Measurements from ENCODE around the gene SPOCK1. TPM values are rescaled to one million over a fixed set of nuclear protein-coding genes. Genes with fewer than 3 reads are reported as not detected.

SPOCK1 gene
- total RNA-seq, 4 donors from 2014 or later, result 8.6 to 34.8 (median 13.2) TPM

DNA sequence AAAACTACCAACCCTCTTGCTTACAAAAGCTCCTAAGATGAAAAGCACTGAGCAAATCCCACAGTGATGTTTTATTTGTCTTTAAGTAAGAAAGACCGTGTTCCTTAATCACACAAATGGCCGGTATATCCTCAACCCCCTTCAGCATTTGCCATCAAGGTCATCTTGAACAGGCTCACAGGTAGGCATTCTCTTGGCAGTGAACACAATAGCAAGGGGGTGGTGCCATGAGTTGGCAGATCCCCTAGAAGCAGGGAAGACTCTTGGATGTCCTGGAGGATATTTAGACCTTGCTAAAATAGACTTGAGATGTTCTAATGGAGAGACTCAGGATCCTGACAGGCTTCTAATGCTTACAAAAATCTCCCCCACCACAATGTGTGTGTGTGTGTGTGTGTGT is 323.0 kb downstream of the SPOCK1 start:
- intact Hi-C loops (cut with DNase I; ENCODE audit: low total_unique reads), result no loop called here
- DNase-seq, result no peak
- 60 to 87% methylated on average over 1 to 2 of the region's 2 CpGs for WGBS, 2 donors (ENCODE audit: low coverage in 1 of 2)

DNA sequence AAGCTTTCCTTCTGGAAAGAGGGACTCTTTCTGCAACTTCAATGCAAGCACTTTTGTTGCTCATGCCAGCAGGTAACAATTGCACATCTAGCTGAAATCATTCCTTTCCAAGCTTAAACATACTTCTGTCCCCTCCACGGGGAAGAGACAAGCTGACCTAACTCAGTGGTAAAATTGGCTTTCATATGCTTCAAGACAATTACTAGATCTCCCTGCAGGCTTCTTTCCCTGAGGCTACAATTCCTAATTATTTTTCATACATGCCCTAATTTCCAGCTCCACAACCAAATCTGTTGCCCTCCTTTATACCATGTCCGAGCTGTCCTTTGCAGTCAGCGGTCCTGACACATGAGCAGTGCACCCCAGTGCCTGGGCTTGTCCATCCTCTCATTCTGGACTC is 324.9 kb downstream of the SPOCK1 start:
- Histone ChIP-seq H3K36me3 (no peaks in the 10 kb centered on the region), H3K4me3 (no peak overlapping the region), H3K9me3 (no peaks in the 10 kb centered on the region), H3K27ac (no peak overlapping the region), H3K27me3 (no peaks in the 10 kb centered on the region), H3K4me1 (no peaks in the 10 kb centered on the region)
- WGBS, 2 donors (ENCODE audit: low coverage in 1 of 2), result 63 to 68% methylated on average over 1 to 3 of the region's 3 CpGs
- in situ Hi-C loops (cut with MboI; ENCODE audit: low pct_ligation_motif_present in 1 of 4, low pct_unique_long_range_greater_than_20kb in 1 of 4, low sequenced_read_pairs in 3 of 4) (no loop called here), intact Hi-C loops (cut with DNase I; ENCODE audit: low total_unique reads) (no loop called here)
- no peak for DNase-seq
- TF ChIP-seq, protein P1, sequence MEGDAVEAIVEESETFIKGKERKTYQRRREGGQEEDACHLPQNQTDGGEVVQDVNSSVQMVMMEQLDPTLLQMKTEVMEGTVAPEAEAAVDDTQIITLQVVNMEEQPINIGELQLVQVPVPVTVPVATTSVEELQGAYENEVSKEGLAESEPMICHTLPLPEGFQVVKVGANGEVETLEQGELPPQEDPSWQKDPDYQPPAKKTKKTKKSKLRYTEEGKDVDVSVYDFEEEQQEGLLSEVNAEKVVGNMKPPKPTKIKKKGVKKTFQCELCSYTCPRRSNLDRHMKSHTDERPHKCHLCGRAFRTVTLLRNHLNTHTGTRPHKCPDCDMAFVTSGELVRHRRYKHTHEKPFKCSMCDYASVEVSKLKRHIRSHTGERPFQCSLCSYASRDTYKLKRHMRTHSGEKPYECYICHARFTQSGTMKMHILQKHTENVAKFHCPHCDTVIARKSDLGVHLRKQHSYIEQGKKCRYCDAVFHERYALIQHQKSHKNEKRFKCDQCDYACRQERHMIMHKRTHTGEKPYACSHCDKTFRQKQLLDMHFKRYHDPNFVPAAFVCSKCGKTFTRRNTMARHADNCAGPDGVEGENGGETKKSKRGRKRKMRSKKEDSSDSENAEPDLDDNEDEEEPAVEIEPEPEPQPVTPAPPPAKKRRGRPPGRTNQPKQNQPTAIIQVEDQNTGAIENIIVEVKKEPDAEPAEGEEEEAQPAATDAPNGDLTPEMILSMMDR (IDR thresholded peaks at IDR 0.05), result no peak
- TF ChIP-seq EP300 (IDR thresholded peaks at IDR 0.05; ENCODE audit: low read depth) (no peak), POLR2A (IDR thresholded peaks at IDR 0.05) (no peak), POLR2AphosphoS5 (IDR thresholded peaks at IDR 0.05) (no peak)

More for the DNA sequence above, 323.0 kb downstream of the SPOCK1 start:
- Histone ChIP-seq H3K4me3 (no peak overlapping the region), H3K36me3 (no peaks in the 10 kb centered on the region), H3K27me3 (no peaks in the 10 kb centered on the region), H3K27ac (no peak overlapping the region), H3K9me3 (no peaks in the 10 kb centered on the region), H3K4me1 (no peaks in the 10 kb centered on the region)
- TF ChIP-seq POLR2A (IDR thresholded peaks at IDR 0.05) (no peak), POLR2AphosphoS5 (IDR thresholded peaks at IDR 0.05) (no peak), EP300 (IDR thresholded peaks at IDR 0.05; ENCODE audit: low read depth) (no peak)
- TF ChIP-seq, protein P1 (IDR thresholded peaks at IDR 0.05), result no peak
- in situ Hi-C loops (cut with MboI; ENCODE audit: low pct_ligation_motif_present in 1 of 4, low pct_unique_long_range_greater_than_20kb in 1 of 4, low sequenced_read_pairs in 3 of 4), result no loop called here

DNA sequence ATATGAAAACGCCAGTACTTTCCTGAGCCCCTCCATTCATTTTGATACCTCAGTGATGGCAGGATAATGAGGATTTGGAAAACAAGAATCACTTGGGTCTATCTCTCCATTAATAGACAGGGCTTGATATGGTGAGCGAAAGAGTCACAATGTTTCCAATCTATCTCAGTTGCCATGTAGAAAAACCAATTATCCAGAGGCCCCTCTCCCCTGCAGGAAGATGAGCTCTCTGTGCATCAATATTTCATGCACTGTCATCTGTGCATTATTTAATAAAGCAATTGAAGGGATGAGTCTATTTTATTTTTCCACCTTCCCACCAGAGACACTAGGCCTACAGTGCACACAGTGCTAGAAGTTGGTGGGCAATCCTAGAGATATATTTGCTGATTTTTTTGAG is 326.9 kb downstream of the SPOCK1 start:
- Histone ChIP-seq H3K27me3 (no peaks in the 10 kb centered on the region), H3K36me3 (no peaks in the 10 kb centered on the region), H3K27ac (no peak overlapping the region), H3K4me3 (no peak overlapping the region), H3K9me3 (no peaks in the 10 kb centered on the region), H3K4me1 (no peaks in the 10 kb centered on the region)
- in situ Hi-C loops (cut with MboI; ENCODE audit: low pct_ligation_motif_present in 1 of 4, low pct_unique_long_range_greater_than_20kb in 1 of 4, low sequenced_read_pairs in 3 of 4), result no loop called here
- TF ChIP-seq, protein P1 (IDR thresholded peaks at IDR 0.05), result no peak
- no peak for TF ChIP-seq EP300 (IDR thresholded peaks at IDR 0.05; ENCODE audit: low read depth)
- no peak for TF ChIP-seq POLR2A (IDR thresholded peaks at IDR 0.05)
- no peak for TF ChIP-seq POLR2AphosphoS5 (IDR thresholded peaks at IDR 0.05)
- DNase-seq, result no peak
- intact Hi-C loops (cut with DNase I; ENCODE audit: low total_unique reads), result no loop called here
- 58 to 90% methylated on average over 2 of the region's 2 CpGs for WGBS, 2 donors (ENCODE audit: low coverage in 1 of 2)

DNA sequence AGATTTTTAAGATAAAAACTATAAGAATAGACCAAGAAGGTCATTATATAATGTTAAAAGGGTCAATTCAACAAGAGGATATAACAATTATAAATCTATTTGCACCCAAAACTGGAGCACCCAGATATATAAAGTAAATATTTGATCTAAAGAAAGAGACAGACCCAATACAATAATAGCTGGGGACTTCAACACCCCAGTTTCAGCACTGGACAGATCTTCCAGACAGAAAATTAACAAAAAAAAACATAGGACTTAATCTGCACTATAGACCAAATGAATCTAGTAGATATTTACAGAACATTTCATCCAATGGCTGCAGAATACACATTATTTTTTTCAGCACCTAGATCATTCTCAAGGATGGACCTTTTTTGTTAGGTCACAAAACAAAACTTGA is 331.9 kb downstream of the SPOCK1 start:
- no peaks in the 10 kb centered on the region for H3K4me1 ChIP-seq
- no peak overlapping the region for H3K27ac ChIP-seq
- H3K9me3 ChIP-seq, result no peaks in the 10 kb centered on the region
- no peaks in the 10 kb centered on the region for H3K36me3 ChIP-seq
- in situ Hi-C loops (cut with MboI; ENCODE audit: low pct_ligation_motif_present in 1 of 4, low pct_unique_long_range_greater_than_20kb in 1 of 4, low sequenced_read_pairs in 3 of 4), result no loop called here
- intact Hi-C loops (cut with DNase I; ENCODE audit: low total_unique reads), result no loop called here
- H3K4me3 ChIP-seq, result no peak overlapping the region
- DNase-seq, result no peak
- TF ChIP-seq, protein P1 (IDR thresholded peaks at IDR 0.05), result no peak
- TF ChIP-seq EP300 (IDR thresholded peaks at IDR 0.05; ENCODE audit: low read depth) (no peak), POLR2AphosphoS5 (IDR thresholded peaks at IDR 0.05) (no peak), POLR2A (IDR thresholded peaks at IDR 0.05) (no peak)
- no peaks in the 10 kb centered on the region for H3K27me3 ChIP-seq

Measured in transverse colon (tissue), 4 donors.